Tibial nerve (tissue), 4 donors: ENCODE data around the gene SEMA3A. TPM values are rescaled to one million over a fixed set of nuclear protein-coding genes. Genes with fewer than 3 reads are reported as not detected.
"Not testable (repeated sequence)": the region's sequence is repeated elsewhere in the genome, so short reads cannot be mapped to it uniquely, and the experiment has no call there.

ENCODE experiments used
- DNase-seq, 2 donors: peaks; one replicate each; pipeline ENCODE4 v3.0.0-alpha.2; 2019; ENCODE audit warnings: low spot score in 2 of 2
- H3K27ac ChIP-seq, 4 donors: fragments of 200-600 bp; sonication (generic) in 3 of 4; one replicate each; pipeline ENCODE4 v1.5.1; 2017 to 2019; ENCODE audit warnings: mild to moderate bottlenecking in 1 of 4
- H3K27me3 ChIP-seq, 2 donors: fragments of 200-600 bp; sonication (generic) in 1 of 2; one replicate each; pipeline versions ENCODE4 v1.5.1 to v1.6.0; 2017 to 2019
- H3K36me3 ChIP-seq, 3 donors: fragments of 200-600 bp; sonication (generic); one replicate each; pipeline ENCODE4 v1.5.1; 2018 to 2019
- H3K4me1 ChIP-seq, 4 donors: fragments of 200-600 bp; sonication (generic) in 3 of 4; one replicate each; pipeline ENCODE4 v1.5.1; 2017 to 2019
- H3K4me3 ChIP-seq, 4 donors: fragments of 200-600 bp; sonication (generic) in 3 of 4; one replicate each; pipeline ENCODE4 v1.5.1; 2017 to 2019; ENCODE audit warnings: mild to moderate bottlenecking in 1 of 4, moderate library complexity in 1 of 4
- H3K9me3 ChIP-seq, 4 donors: fragments of 200-600 bp; sonication (generic) in 3 of 4; one replicate each; pipeline ENCODE4 v1.5.1; 2017 to 2019
- EP300 ChIP-seq, 2 donors: sonication (generic); formaldehyde crosslinking; IDR thresholded peaks; one replicate each; pipeline ENCODE4 v1.6.1; 2017; ENCODE audit warnings: antibody characterized with exemption in 2 of 2, mild to moderate bottlenecking in 1 of 2
- POLR2A ChIP-seq, 2 donors: fragments of 450-650 bp; IDR thresholded peaks; one replicate each; pipeline ENCODE4 v1.6.1; 2017; ENCODE audit warnings: antibody characterized with exemption in 2 of 2, mild to moderate bottlenecking in 2 of 2, moderate library complexity in 2 of 2
- WGBS, 2 donors: methylation state at CpG; one replicate each; pipeline ENCODE4 v1.1.5; 2018; 5-methylcytosine and 5-hydroxymethylcytosine counted together
- total RNA-seq, 4 donors: library from RNA; depleted of rRNA; stranded (reverse); fragments of >200 nt; gene quantifications; one replicate each; pipeline ENCODE4 v1.1.0, GENCODE V29; 2016
- TF ChIP-seq, protein P1 (sequence below), 5 experiments: fragments of 200-600 bp in 3 of 5; fragments of 450-650 bp in 2 of 5; sonication (generic) in 3 of 5; IDR thresholded peaks; one replicate each; pipeline ENCODE4 v1.5.1; 2016 to 2019; ENCODE audit warnings: antibody characterized with exemption in 5 of 5, mild to moderate bottlenecking in 3 of 5, moderate library complexity in 2 of 5

Gene SEMA3A
- total RNA-seq, 4 donors from 2014 or later = 2.9 to 9.3 (median 6.8) TPM

GRCh38 chr7:84159435-84159834, 35.2 kb downstream of the SEMA3A start:
- H3K9me3 ChIP-seq = no peaks in the 10 kb centered on the region
- H3K4me3 ChIP-seq = no peak overlapping the region
- DNase-seq = no peak
- no peak overlapping the region for H3K27ac ChIP-seq
- TF ChIP-seq POLR2A (IDR thresholded peaks at IDR 0.05) (no peak), EP300 (IDR thresholded peaks at IDR 0.05) (no peak)
- TF ChIP-seq, protein P1, sequence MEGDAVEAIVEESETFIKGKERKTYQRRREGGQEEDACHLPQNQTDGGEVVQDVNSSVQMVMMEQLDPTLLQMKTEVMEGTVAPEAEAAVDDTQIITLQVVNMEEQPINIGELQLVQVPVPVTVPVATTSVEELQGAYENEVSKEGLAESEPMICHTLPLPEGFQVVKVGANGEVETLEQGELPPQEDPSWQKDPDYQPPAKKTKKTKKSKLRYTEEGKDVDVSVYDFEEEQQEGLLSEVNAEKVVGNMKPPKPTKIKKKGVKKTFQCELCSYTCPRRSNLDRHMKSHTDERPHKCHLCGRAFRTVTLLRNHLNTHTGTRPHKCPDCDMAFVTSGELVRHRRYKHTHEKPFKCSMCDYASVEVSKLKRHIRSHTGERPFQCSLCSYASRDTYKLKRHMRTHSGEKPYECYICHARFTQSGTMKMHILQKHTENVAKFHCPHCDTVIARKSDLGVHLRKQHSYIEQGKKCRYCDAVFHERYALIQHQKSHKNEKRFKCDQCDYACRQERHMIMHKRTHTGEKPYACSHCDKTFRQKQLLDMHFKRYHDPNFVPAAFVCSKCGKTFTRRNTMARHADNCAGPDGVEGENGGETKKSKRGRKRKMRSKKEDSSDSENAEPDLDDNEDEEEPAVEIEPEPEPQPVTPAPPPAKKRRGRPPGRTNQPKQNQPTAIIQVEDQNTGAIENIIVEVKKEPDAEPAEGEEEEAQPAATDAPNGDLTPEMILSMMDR (IDR thresholded peaks at IDR 0.05) = no peak
- no peaks in the 10 kb centered on the region for H3K36me3 ChIP-seq
- H3K27me3 ChIP-seq = no peaks in the 10 kb centered on the region
- H3K4me1 ChIP-seq = no peaks in the 10 kb centered on the region

GRCh38 chr7:84157171-84157570, 37.4 kb downstream of the SEMA3A start:
- Histone ChIP-seq H3K4me1 (no peaks in the 10 kb centered on the region), H3K9me3 (no peaks in the 10 kb centered on the region), H3K4me3 (no peak overlapping the region), H3K27ac (no peak overlapping the region), H3K27me3 (no peaks in the 10 kb centered on the region), H3K36me3 (no peaks in the 10 kb centered on the region)
- TF ChIP-seq, protein P1 (IDR thresholded peaks at IDR 0.05) = no peak
- TF ChIP-seq EP300 (IDR thresholded peaks at IDR 0.05) (no peak), POLR2A (IDR thresholded peaks at IDR 0.05) (no peak)
- no peak for DNase-seq
- 73 to 81% methylated on average over 4 of the region's 4 CpGs for WGBS, 2 donors

- H3K9me3 ChIP-seq = no peaks in the 10 kb centered on the region
- H3K4me3 ChIP-seq = no peak overlapping the region
- no peaks in the 10 kb centered on the region for H3K4me1 ChIP-seq
- no peak for DNase-seq
- H3K36me3 ChIP-seq = no peaks in the 10 kb centered on the region
- H3K27me3 ChIP-seq = no peaks in the 10 kb centered on the region
- 71 to 78% methylated on average over 6 of the region's 6 CpGs for WGBS, 2 donors
- TF ChIP-seq POLR2A (IDR thresholded peaks at IDR 0.05) = no peak
- TF ChIP-seq EP300 (IDR thresholded peaks at IDR 0.05) = no peak
- TF ChIP-seq, protein P1 (IDR thresholded peaks at IDR 0.05) = no peak
- H3K27ac ChIP-seq = no peak overlapping the region
Measured at GRCh38 chr7:84154991-84155781, 39.4 kb downstream of the SEMA3A start.

GRCh38 chr7:84152995-84153394, 41.6 kb downstream of the SEMA3A start:
- no peaks in the 10 kb centered on the region for H3K4me1 ChIP-seq
- no peak for TF ChIP-seq POLR2A (IDR thresholded peaks at IDR 0.05)
- TF ChIP-seq, protein P1 (IDR thresholded peaks at IDR 0.05) = no peak
- no peak for TF ChIP-seq EP300 (IDR thresholded peaks at IDR 0.05)
- H3K9me3 ChIP-seq = no peaks in the 10 kb centered on the region
- H3K27ac ChIP-seq = no peak overlapping the region
- no peak for DNase-seq
- no peaks in the 10 kb centered on the region for H3K36me3 ChIP-seq
- no peak overlapping the region for H3K4me3 ChIP-seq
- no peaks in the 10 kb centered on the region for H3K27me3 ChIP-seq

DNA sequence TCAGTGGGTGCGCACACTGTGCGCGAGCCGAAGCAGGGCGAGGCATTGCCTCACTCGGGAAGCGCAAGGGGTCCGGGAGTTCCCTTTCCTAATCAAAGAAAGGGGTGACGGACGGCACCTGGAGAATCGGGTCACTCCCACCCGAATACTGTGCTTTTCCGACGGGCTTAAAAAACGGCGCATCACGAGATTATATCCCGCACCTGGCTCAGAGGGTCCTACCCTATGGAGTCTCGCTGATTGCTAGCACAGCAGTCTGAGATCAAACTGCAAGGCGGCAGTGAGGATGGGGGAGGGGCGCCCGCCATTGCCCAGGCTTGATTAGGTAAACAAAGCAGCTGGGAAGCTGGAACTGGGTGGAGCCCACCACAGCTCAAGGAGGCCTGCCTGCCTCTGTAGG, 44.2 kb downstream of the SEMA3A start:
- 93 to 95% methylated on average over 17 to 20 of the region's 22 CpGs for WGBS, 2 donors
- not testable (repeated sequence) for H3K27ac ChIP-seq, H3K27me3 ChIP-seq, H3K4me3 ChIP-seq, DNase-seq, H3K36me3 ChIP-seq, H3K4me1 ChIP-seq, H3K9me3 ChIP-seq
